ENCODE data around the gene SMIM45.

DNA sequence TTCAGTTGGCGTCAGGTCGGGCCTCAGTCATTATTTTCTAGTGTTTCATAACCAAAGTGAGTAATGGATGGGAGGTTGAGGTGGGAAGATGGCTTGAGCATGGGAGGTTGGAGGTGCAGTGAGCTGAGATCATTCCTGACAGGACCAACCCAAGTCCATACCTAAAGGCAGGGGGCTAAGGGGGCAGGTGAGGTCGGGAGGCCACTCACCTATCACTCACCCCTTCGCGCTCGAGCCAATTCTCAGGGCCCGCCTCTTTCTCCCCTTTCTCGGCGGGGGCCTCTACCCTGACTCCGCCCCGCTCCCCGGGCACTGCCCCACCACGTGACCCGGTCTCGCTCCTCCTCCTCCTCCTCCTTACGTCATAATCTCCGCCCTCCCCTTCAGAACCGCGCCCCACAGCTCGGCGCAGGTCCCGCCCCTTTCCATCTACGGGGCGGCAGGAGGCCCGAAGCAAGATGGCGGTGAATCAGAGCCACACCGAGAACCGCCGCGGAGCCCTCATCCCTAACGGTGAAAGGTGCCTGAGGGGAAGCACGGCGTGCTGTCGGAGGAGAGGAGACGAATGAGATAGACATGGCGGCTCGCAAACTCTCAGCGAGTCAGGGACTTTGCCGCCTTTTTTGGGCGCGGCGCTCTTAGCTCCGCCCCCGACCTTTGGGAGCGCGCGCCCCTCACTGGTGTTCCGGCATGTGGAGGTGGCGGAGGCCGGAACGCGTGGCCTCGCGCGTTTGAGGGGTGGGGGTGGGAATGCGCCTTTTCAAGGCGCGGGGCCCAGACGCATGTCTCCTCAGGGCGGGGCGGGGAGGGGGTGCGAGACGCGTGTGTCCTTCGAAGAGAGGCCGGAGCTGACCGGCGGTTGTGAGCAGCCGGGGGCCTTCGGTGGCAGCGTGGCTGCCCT is 46.7 kb downstream of the SMIM45 start, which contains the start of gene WBP2NL:
- no peak for TF ChIP-seq TAF1 (IDR thresholded peaks at IDR 0.05; ENCODE audit: low read depth)
- TF ChIP-seq, protein P1, sequence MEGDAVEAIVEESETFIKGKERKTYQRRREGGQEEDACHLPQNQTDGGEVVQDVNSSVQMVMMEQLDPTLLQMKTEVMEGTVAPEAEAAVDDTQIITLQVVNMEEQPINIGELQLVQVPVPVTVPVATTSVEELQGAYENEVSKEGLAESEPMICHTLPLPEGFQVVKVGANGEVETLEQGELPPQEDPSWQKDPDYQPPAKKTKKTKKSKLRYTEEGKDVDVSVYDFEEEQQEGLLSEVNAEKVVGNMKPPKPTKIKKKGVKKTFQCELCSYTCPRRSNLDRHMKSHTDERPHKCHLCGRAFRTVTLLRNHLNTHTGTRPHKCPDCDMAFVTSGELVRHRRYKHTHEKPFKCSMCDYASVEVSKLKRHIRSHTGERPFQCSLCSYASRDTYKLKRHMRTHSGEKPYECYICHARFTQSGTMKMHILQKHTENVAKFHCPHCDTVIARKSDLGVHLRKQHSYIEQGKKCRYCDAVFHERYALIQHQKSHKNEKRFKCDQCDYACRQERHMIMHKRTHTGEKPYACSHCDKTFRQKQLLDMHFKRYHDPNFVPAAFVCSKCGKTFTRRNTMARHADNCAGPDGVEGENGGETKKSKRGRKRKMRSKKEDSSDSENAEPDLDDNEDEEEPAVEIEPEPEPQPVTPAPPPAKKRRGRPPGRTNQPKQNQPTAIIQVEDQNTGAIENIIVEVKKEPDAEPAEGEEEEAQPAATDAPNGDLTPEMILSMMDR (IDR thresholded peaks at IDR 0.05; ENCODE audit: poor library complexity, severe bottlenecking): no peak
- TF ChIP-seq RAD21 (conservative IDR thresholded peaks at IDR 0.05): no peak

Data from neural cell (in vitro differentiated cells).